HG02763 (cell line): ENCODE measurements around the gene FAAP100.

Experiments
- ATAC-seq: cut with Tn5 transposase; IDR thresholded peaks from one replicate; pipeline ENCODE4 v1.9.1; 2021; ENCODE audit warnings: mild to moderate bottlenecking, moderate library complexity; ENCODE audit not compliant: unreplicated experiment

FAAP100 gene

DNA sequence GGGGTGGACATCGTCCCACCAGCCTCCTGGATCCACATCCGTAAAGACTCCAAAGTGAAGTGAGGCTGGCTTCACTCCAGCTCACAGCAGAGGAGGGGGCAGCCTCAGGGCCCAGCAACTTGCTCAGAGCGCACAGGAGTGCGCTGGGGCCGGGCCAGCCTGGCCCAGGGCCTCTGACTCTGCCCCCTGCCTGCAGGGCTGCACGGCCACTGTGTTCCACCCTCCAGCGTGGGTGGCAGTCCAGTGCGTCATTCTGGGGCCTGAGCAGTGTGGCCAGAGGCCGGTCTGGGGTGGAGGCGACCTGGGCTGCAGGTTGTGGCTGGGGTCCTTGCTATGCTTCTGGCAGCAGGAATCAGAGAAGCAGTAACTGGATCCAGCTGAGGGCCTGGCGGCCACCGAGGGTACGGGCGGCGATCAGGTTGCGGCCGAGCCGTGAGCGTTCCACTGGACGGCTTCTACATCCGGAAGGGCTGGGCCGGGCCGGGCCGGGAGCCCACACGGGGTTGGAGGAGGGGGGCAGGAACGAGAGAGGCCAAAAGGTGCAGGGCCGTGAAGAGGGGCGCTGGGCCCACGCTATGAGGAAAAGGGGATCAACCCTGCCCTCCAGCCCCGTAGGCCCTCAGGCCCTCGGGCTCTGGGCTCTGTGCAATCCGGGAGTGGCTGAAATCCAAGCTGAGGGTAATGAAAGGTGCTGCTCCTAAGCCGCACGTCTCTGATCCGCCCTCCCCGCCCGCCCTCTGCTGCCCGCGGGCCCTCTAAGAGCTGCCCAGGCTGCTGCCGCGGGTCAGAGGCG, 24.4 kb downstream of the FAAP100 start, which contains the start of gene FSCN2:
FSCN2 (plus strand) TSS at position 787 of the 793 bp plus-strand sequence. CDS start 155 bp downstream, outside the sequence.
- ATAC-seq: no peak

GRCh38 chr17:81526662-81527571, 25.2 kb downstream of the FAAP100 start:
- no peak for ATAC-seq

DNA sequence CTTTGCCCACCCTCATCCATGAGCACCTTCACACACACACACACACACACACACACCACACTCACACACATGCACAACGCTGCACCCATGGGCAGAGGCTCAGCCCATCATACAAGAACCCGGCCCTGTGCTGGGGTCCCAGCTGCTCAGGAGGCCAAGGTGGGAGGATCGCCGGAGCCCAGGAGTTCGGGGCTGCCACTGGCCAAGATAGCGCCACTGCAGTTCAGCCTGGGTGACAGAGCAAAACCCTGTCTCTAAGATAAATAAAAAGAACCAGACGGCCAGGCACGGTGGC, 27.3 kb downstream of the FAAP100 start:
- no peak for ATAC-seq

DNA sequence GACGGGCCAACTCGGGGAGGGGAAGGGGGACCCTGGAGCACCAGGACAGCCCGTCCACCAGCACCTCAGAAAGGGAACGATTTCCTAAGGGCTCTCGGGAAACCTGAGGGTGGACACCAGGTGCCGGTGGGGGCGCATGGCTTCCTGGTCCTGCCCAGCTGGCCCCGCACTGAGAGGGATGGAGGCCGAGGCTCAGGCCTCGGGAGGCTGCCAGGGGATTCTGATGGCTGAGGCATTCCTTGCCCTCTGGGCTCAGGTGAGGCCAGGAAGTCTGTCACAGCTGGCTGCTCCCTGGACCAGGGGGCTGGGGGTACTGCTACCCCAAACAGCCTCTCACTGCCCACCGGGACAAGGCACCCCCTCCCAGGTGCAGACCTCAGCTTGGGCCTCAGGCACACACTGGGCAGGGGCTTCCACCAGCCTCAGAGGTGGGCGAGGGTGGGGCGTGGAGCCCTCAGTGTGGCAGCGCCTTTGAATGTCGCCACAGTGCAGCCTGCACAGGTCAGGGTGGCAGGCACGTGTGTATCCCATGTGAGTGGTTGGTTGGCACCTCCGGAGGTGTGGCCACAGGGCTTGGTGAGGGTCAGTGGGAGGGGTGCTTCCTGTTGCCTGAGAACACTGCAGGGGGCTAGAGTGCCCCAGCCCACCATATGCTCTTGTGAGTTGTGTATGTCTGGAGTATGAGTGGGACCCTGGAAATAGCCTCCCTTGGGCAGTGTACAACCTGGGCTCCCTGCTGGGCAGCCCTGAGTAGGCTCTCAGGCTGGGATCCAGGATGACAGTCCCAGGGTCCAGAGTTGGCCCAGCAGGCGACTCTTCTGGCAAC, 27.9 kb downstream of the FAAP100 start:
- ATAC-seq: no peak

GRCh38 chr17:81523402-81524038, 28.6 kb downstream of the FAAP100 start:
- ATAC-seq: no peak

GRCh38 chr17:81522491-81523401, 29.4 kb downstream of the FAAP100 start:
- ATAC-seq: no peak

DNA sequence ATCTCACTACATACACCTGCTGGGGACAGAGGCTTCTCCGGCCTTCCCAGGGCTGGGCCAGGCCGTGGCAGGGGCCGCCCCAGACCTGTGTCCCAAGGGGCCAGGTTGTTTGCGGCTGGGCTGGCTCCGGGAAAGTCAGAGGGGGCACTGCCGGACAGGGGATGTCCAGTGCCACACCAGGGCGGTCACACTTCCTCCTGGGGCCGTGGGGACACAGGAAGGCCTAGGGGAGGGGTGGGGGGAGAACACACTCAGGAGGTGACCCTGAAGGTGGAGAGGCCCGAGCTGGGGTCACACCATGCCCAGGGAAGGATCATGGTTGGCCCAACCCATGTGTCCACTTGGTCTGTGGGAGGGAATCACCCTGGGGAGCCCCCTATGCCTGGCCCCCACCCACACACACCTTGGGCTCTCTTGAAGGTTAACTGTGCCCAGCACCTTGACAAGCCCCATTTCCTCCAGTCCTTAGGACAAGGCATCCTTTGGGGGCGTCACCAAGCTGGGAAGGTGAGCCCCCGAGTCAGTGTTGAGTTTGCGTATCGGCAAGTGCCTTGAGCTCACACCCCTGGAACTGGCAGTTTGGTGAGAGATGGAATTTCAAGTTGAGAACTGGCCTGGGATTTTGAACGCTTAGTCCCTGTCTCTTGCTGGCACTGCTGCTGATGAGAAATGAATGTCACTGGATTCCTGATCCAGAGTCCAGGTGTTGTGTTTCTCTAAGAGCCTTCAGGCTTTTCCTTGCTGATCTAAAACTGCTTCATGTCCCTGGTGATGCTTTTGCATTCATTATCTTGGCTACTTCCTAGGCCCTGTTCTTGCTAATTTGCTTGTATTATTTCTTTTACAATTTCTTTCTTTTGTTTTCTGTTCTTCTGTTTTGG, 31.9 kb downstream of the FAAP100 start:
- ATAC-seq: no peak

- no peak for ATAC-seq
Measured at GRCh38 chr17:81519284-81520020, 32.7 kb downstream of the FAAP100 start.

DNA sequence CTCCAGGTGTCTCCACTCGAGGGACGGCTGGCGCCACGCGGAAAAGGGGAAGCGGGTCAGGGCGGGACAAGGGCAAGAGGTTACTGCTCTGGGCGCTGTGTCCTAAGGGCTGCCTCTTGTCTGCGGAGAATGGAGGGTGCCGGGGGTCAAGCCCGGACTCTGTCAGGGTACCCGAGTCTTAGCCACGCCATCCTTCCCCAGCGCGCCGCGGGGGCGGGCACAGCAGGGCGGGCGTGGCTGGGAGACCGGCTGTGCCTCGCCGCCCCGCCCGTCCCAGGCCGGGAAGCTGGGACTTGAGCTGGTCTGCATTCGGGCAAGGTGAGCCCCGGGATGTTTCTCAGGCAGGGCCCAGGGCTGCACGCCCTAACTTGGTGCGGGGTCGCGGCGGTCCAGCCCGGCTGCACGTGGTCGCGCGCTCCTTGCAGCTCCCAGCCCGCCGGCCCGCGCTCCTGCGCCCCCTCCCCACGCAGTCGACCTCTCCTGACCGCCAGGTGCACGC, 33.3 kb downstream of the FAAP100 start:
- ATAC-seq: no peak

GRCh38 chr17:81518113-81518784, 33.9 kb downstream of the FAAP100 start:
- no peak for ATAC-seq

DNA sequence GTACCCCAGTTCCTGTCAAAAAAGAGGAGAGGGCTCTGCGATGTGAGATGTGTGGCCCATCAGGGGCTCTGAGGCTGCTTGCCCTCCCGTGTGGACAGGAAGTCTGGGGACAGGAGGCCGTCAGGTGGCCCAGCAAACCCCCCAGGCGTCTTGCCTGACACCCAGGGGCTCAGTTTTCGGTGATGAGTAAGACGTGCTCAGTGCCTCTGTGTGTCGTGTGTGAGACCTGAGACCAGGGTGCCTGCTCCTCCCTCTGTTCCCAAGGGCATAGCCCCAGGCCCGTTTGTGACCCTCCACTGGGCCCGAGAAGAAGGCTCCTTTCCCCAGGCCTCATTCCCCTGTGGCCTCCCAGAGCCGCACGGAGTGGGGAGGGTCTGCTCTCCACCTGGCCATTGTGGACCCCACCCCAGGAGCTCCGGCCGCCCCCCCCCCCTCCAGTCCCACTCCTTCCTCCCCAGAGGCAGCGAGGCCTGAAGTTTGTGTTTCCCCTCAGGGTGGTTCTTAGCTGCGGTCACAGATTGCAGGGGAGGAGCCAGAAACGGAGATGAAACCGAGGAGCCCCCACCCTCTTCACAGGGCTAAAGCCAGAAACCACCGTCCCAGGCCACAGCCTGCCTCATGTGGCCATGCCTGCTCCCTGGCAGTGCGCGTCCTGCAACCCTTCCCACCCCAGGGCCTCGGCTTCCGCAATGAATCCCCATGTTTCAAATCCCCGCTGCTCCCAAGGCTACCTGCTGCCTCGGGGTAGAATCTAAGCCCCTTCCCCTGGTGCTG, 34.6 kb downstream of the FAAP100 start:
- peak; percentile 23 for ATAC-seq

- no peak for ATAC-seq
Measured at GRCh38 chr17:81517009-81517338, 35.2 kb downstream of the FAAP100 start.

- ATAC-seq: no peak
Measured at GRCh38 chr17:81516439-81516838, 35.7 kb downstream of the FAAP100 start.

- ATAC-seq: no peak
Measured at GRCh38 chr17:81515530-81516041, 36.6 kb downstream of the FAAP100 start.

GRCh38 chr17:81514739-81515529, 37.2 kb downstream of the FAAP100 start:
- ATAC-seq: peak; percentile 24

- no peak for ATAC-seq
Measured at GRCh38 chr17:81514489-81514738, 37.7 kb downstream of the FAAP100 start.
